Kidney epithelial cell (primary cell): ENCODE data around the gene CD276. TPM values are rescaled to one million over a fixed set of nuclear protein-coding genes. Genes with fewer than 3 reads are reported as not detected.

Source experiments
- DNase-seq: peaks from one replicate; pipeline ENCODE4 v3.0.0-alpha.2; 2010; ENCODE audit warnings: low read depth
- H3K27me3 ChIP-seq: 2 replicates; pipeline ENCODE4 v1.6.0; 2011; ENCODE audit warnings: low read length; ENCODE audit not compliant: control insufficient read depth, insufficient read depth
- H3K36me3 ChIP-seq: 2 replicates; pipeline ENCODE4 v1.5.1; 2011; ENCODE audit warnings: low read length; ENCODE audit not compliant: control insufficient read depth, insufficient read depth
- H3K4me3 ChIP-seq: 2 replicates; pipeline ENCODE4 v1.5.1; 2011; ENCODE audit warnings: low read depth, mild to moderate bottlenecking, control low read depth, low read length
- CTCF ChIP-seq: IDR thresholded peaks from 2 replicates; pipeline ENCODE4 v1.5.1; 2011; ENCODE audit warnings: mild to moderate bottlenecking, moderate library complexity, low read length, control low read depth, inconsistent platforms; ENCODE audit not compliant: insufficient read depth, poor library complexity, severe bottlenecking
- total RNA-seq: library from RNA; depleted of rRNA; stranded (reverse); fragments of >200 nt; gene quantifications from 2 replicates; pipeline ENCODE4 v1.2.3, GENCODE V29; 2015

CD276 gene
- total RNA-seq, 1 donor from 2014 or later, result 153 TPM

GRCh38 chr15:73712107-73712506, 27.9 kb downstream of the CD276 start:
- no peaks in the 10 kb centered on the region for H3K27me3 ChIP-seq
- no peak for TF ChIP-seq CTCF
- peaks cover 5% of the 10 kb centered on the region for H3K36me3 ChIP-seq
- no peak for DNase-seq
- no peak overlapping the region for H3K4me3 ChIP-seq

DNA sequence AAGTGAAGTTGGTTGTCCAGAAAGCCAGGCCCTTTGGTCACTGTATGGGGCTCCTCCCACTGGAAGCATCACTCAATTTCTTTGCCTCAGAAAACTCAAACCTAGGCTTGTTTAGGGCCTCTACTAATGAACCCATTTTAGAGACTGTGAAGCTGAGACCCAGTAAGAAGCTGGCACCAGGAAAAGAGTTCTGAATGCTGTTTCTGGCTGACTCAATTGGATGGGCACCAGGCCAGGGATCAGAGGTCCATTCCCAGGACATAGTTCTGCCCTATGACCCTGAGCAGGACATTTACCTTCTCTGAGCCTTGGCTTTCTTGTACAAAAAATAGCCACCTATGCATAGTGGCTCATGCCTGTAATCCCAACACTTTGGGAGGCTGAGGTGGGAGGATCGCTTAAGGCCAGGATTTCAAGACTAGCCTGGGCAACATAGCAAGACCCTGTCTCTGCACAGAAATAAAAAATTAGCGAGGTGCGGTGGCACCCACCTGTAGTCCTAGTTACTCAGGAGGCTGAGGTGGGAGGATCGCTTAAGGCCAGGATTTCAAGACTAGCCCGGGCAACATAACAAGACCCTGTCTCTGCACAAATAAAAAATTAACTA, 30.6 kb downstream of the CD276 start:
- no peaks in the 10 kb centered on the region for H3K27me3 ChIP-seq
- no peak overlapping the region for H3K4me3 ChIP-seq
- H3K36me3 ChIP-seq, result no peaks in the 10 kb centered on the region
- no peak for DNase-seq
- TF ChIP-seq CTCF, result no peak

DNA sequence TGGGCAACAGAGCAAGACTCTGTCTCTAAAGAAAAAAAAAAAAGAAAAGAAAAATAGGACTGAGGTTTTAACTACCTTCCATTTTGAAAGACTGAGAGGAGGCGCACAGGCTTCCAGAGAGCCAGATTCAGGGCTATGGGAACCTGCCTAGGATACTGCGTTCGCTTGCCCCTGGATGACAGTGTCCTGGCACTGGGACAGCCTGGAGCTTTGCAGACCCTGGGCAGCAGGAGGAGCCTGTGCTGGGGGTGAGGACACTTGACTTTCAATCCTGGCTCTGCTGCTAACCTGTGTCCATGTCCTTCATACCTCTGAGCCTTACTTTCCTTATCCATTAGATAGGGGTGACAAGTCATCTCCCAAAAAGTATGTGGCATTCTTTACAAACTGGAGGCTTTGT, 31.2 kb downstream of the CD276 start:
- H3K27me3 ChIP-seq, result no peaks in the 10 kb centered on the region
- H3K36me3 ChIP-seq, result no peaks in the 10 kb centered on the region
- DNase-seq, result no peak
- no peak for TF ChIP-seq CTCF
- no peak overlapping the region for H3K4me3 ChIP-seq

DNA sequence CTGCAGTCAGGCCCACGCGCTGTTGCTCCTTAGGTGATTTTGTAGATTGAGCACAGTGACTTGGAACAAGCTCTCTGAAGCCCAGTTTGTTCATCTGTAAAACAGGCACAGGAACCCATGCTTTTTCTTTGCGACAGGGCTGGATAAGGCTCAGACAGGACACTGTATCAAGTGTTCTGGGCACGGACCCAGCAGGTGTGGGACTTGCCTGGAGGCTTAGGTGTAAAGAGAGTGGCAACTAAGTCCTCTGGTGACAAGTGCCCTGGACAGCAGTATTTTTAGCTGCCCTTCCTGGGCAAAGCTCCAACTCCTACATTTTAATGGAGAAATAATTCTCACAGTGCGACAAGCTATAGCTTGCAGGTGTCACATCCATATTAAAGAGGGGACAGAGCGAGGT, 32.2 kb downstream of the CD276 start:
- no peak overlapping the region for H3K4me3 ChIP-seq
- DNase-seq, result no peak
- no peak for TF ChIP-seq CTCF

DNA sequence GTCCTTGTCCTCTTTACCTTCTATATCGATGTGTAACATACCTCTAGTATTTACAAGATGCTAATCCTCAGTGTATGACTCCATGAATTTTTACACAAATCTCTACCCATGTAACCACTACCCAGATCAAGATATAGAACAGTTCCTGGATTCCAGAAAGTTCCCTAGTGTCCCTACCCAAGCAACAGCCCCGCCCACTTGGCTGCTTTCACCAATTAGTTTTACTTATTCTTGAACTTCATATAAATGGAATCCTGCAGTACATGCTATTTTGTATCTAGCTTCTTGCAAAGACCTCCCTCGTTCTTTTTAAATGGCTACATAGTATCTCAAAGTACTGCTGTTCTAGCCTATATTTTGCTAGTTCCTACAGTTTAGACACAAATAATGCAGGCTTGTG, 33.0 kb downstream of the CD276 start:
- no peaks in the 10 kb centered on the region for H3K36me3 ChIP-seq
- H3K4me3 ChIP-seq, result no peak overlapping the region
- no peaks in the 10 kb centered on the region for H3K27me3 ChIP-seq
- TF ChIP-seq CTCF, result no peak
- DNase-seq, result no peak

More for the DNA sequence above, 32.2 kb downstream of the CD276 start:
- Histone ChIP-seq H3K36me3 (no peaks in the 10 kb centered on the region), H3K27me3 (no peaks in the 10 kb centered on the region)

DNA sequence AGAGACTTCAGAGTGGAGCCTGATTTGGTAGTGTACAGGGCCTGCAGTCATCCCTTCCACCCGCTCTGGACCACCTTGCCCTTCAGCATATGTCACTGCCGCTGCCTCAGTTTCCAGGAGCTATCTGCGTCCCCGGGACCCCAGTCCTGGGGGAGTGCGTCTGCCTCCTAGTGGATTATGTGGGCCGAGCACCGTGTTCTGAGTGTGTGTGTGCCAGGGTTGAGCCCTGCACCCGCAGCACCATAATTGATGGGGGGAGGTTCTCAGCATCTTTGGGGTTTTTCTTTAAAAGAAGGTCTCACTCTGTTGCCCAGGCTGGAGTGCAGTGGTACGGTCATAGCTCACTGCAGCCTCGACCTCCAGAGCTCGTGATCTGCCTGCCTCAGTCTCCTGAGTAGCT, 33.6 kb downstream of the CD276 start:
- no peak for DNase-seq
- no peaks in the 10 kb centered on the region for H3K27me3 ChIP-seq
- no peak for TF ChIP-seq CTCF
- H3K36me3 ChIP-seq, result no peaks in the 10 kb centered on the region
- no peak overlapping the region for H3K4me3 ChIP-seq
